Measurements from ENCODE around the gene GYPB. TPM values are rescaled to one million over a fixed set of nuclear protein-coding genes. Genes with fewer than 3 reads are reported as not detected.

The GYPB gene
- not detected in 2 replicates for total RNA-seq

DNA sequence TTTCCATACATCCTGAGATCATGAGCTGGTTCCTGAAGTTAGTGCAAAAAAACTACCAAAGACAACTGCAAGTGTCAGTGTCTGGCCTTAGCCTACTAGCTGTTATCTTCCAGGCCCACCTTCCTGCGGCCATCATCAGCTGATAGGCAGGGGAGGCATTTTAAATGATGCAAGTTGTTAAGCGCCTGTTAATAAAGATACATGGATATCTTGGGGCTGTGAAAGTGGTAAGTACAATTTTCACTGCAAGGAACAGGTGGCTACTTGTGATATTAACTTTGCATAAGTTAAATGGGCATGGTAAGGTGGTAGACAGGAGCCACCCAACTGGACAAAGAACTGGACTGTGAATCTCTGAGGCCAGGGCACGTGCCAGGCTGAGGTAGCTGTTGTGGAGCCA is at the start of gene GYPB:
TSS of gene GYPB (minus strand) at position 104 of the 400 bp plus-strand sequence. CDS start at position 11, 93 bp downstream.

Other genes starting within 250 kb of the GYPB start
- 0.19 and 0.33 TPM in 2 replicates for gene GYPE, start 113.8 kb downstream of the GYPB start, total RNA-seq
- gene GYPA, start 121.3 kb upstream of the GYPB start, total RNA-seq: not detected in 2 replicates

Measured in vein endothelial cell (primary cell).